ENCODE data around the gene ATG7.

Gene ATG7

GRCh38 chr3:11602886-11603527 lies 330.8 kb downstream of the ATG7 start:
- DNase-seq: no peak

- no peak for DNase-seq
These were observed 331.4 kb downstream of the ATG7 start for GRCh38 chr3:11603628-11604027.

- DNase-seq: no peak
These were observed 332.1 kb downstream of the ATG7 start for GRCh38 chr3:11604139-11604892.

- no peak for DNase-seq
These were observed 333.2 kb downstream of the ATG7 start for GRCh38 chr3:11605398-11605797.

GRCh38 chr3:11606090-11606784 lies 334.0 kb downstream of the ATG7 start:
- no peak for DNase-seq

- no peak for DNase-seq
These were observed 334.8 kb downstream of the ATG7 start for GRCh38 chr3:11606865-11607440.

All from NCI-H1436 (cell line).